Keratinocyte (primary cell): ENCODE results near the gene LGALS13. TPM values are rescaled to one million over a fixed set of nuclear protein-coding genes. Genes with fewer than 3 reads are reported as not detected.

Experiments used
- DNase-seq: peaks from one replicate; pipeline ENCODE4 v3.0.0-alpha.2; 2011; ENCODE audit warnings: low read depth, missing footprints, low spot score
- FAIRE-seq: peaks from 2 replicates; lab custom pipeline; 2011; peaks lifted over from hg19 to GRCh38; lab: Jason Lieb, UNC
- H2AFZ ChIP-seq: 2 replicates; pipeline ENCODE4 v1.6.0; 2012; ENCODE audit warnings: low read length, control low read depth, inconsistent platforms; ENCODE audit not compliant: control insufficient read depth
- H3K27ac ChIP-seq: 2 replicates; pipeline ENCODE4 v1.5.1; 2011; ENCODE audit warnings: low read length; ENCODE audit not compliant: control insufficient read depth, insufficient read depth
- H3K27me3 ChIP-seq: 3 replicates; pipeline ENCODE4 v1.6.0; 2011; ENCODE audit warnings: low read length; ENCODE audit not compliant: control insufficient read depth, insufficient read depth; ENCODE audit errors: extremely low read depth
- H3K36me3 ChIP-seq, 2 experiments: 2 replicates in 1 of 2; 3 replicates in 1 of 2; pipeline ENCODE4 v1.5.1; 2011; ENCODE audit warnings: low read length in 2 of 2, mild to moderate bottlenecking in 1 of 2; ENCODE audit not compliant: control insufficient read depth in 2 of 2, insufficient read depth in 2 of 2; ENCODE audit errors: extremely low read depth in 1 of 2
- H3K4me1 ChIP-seq: 3 replicates; pipeline ENCODE4 v1.5.1; 2011; ENCODE audit warnings: low read length; ENCODE audit not compliant: control insufficient read depth, insufficient read depth; ENCODE audit errors: extremely low read depth
- H3K4me2 ChIP-seq: 3 replicates; pipeline ENCODE4 v1.6.0; 2011; ENCODE audit warnings: low read depth, low read length; ENCODE audit not compliant: control insufficient read depth, insufficient read depth; ENCODE audit errors: extremely low read depth
- H3K4me3 ChIP-seq, 3 experiments: fragments of 200-600 bp in 1 of 3; sonication (generic) in 1 of 3; 2 replicates in 2 of 3; 3 replicates in 1 of 3; pipeline ENCODE4 v1.5.1; 2011 to 2016; ENCODE audit warnings: low read length in 3 of 3, mild to moderate bottlenecking in 3 of 3, control low read depth in 2 of 3, inconsistent platforms in 1 of 3, low read depth in 1 of 3, mixed read lengths in 1 of 3, mixed run types in 1 of 3, moderate library complexity in 1 of 3; ENCODE audit not compliant: control insufficient read depth in 2 of 3, insufficient read depth in 2 of 3; ENCODE audit errors: extremely low read depth in 1 of 3
- H3K79me2 ChIP-seq: 2 replicates; pipeline ENCODE4 v1.6.0; 2012; ENCODE audit warnings: low read length; ENCODE audit not compliant: control insufficient read depth, insufficient read depth
- H3K9ac ChIP-seq: 3 replicates; pipeline ENCODE4 v1.6.0; 2011; ENCODE audit warnings: low read length; ENCODE audit not compliant: control insufficient read depth, insufficient read depth; ENCODE audit errors: extremely low read depth
- H3K9me1 ChIP-seq: 3 replicates; pipeline ENCODE4 v1.6.0; 2011; ENCODE audit warnings: low read length; ENCODE audit not compliant: control insufficient read depth, insufficient read depth; ENCODE audit errors: extremely low read depth
- H3K9me3 ChIP-seq: 2 replicates; pipeline ENCODE4 v1.5.1; 2012; ENCODE audit warnings: low read depth, low read length; ENCODE audit not compliant: control insufficient read depth
- H4K20me1 ChIP-seq: 3 replicates; pipeline ENCODE4 v1.6.0; 2011; ENCODE audit warnings: low read length; ENCODE audit not compliant: control insufficient read depth, insufficient read depth; ENCODE audit errors: extremely low read depth
- EZH2 ChIP-seq: IDR thresholded peaks from one replicate; pipeline ENCODE4 v1.6.1; 2012; ENCODE audit warnings: inconsistent platforms, mild to moderate bottlenecking, low read length, moderate library complexity
- dilution Hi-C: fragments of 300-500 bp; cut with MboI; formaldehyde crosslinking; loops from one replicate; pipeline ENCODE4 v1.7.0; 2020; ENCODE audit warnings: low sequenced_read_pairs; ENCODE audit not compliant: extremely low pct_ligation_motif_present
- polyA plus RNA-seq, 5 experiments: library from polyadenylated mRNA; depleted of rRNA in 3 of 5; stranded (reverse) in 3 of 5; stranded (forward) in 1 of 5; unstranded in 1 of 5; fragments of >200 nt; gene quantifications; 1 replicate in 1 of 5; 2 replicates in 3 of 5; 3 replicates in 1 of 5; pipeline versions ENCODE4 v1.2.1 to v1.2.3, GENCODE V29; 2011 to 2012; ENCODE audit warnings: missing spikeins in 2 of 5, low read depth in 1 of 5, low replicate concordance in 1 of 5
- TF ChIP-seq, protein P1 (sequence below), 3 experiments: IDR thresholded peaks in 1 of 3; conservative IDR thresholded peaks in 1 of 3; optimal IDR thresholded peaks in 1 of 3; 2 replicates in 2 of 3; 3 replicates in 1 of 3; pipeline versions ENCODE3 to v1.5.1; 2011; ENCODE audit warnings: low read length in 3 of 3, mild to moderate bottlenecking in 3 of 3, moderate library complexity in 2 of 3, control low read depth in 1 of 3, inconsistent platforms in 1 of 3; ENCODE audit not compliant: insufficient read depth in 2 of 3; ENCODE audit errors: extremely low read depth in 1 of 3

Gene LGALS13
- polyA plus RNA-seq, 1 donor (not counting 4 experiments of a cell fraction or from before 2014, with no cell fraction given) = not detected

DNA sequence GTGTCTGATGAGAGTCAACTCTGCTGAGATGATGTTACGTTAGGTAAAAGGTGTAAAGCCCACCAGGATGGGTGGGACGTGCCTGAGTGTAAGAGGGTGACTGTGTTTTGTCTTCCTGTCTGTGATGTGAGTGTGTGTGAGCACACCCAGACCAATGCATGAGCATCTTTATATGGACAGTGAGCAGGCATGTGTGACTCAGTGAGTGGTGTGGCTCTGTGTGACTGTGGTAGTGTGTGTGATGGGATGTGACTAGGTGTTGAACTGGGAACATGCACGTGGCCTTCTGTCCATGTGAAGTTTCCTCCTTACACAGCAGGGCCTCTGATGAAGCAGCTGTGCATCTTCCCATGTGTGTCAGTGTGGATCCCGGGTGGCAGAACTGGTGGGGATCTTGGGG lies 35.6 kb downstream of the LGALS13 start:
- no peak overlapping the region for H3K4me2 ChIP-seq
- H3K36me3 ChIP-seq = no peaks in the 10 kb centered on the region
- H3K9ac ChIP-seq = no peak overlapping the region
- no peaks in the 10 kb centered on the region for H4K20me1 ChIP-seq
- FAIRE-seq (no peak), DNase-seq (no peak)
- H2AFZ ChIP-seq = no peak overlapping the region
- TF ChIP-seq EZH2 = no peak
- no peaks in the 10 kb centered on the region for H3K79me2 ChIP-seq
- dilution Hi-C loops = no loop called here
- no peak overlapping the region for H3K27ac ChIP-seq
- H3K27me3 ChIP-seq = no peaks in the 10 kb centered on the region
- no peaks in the 10 kb centered on the region for H3K9me3 ChIP-seq
- H3K9me1 ChIP-seq = no peaks in the 10 kb centered on the region
- H3K4me1 ChIP-seq = no peaks in the 10 kb centered on the region
- no peak overlapping the region for H3K4me3 ChIP-seq

DNA sequence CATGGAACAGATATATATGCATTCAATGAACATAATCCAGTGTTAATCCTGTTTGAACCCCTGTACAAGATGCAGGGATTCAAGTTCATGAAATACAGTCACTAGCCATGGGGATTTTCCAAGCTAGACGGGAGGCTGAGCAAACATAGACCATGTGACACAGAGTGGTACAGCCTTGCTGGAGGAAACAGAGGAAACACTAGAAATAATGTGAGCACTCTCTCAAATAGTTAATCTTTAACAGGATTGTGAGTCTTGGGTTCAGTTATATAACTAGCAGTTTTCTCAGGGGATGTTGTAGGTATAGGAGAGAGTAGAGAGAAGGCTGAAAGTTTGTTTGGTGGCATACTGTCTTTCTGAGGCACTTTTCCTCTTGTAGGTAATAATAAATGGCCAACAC lies 39.4 kb downstream of the LGALS13 start:
- Histone ChIP-seq H3K27ac (no peak overlapping the region), H3K9me1 (no peaks in the 10 kb centered on the region), H3K27me3 (no peaks in the 10 kb centered on the region), H3K4me3 (no peak overlapping the region), H3K79me2 (no peaks in the 10 kb centered on the region), H3K36me3 (no peaks in the 10 kb centered on the region), H3K9me3 (no peaks in the 10 kb centered on the region), H3K9ac (no peak overlapping the region), H2AFZ (no peak overlapping the region), H3K4me1 (no peaks in the 10 kb centered on the region), H4K20me1 (no peaks in the 10 kb centered on the region), H3K4me2 (no peak overlapping the region)
- FAIRE-seq (no peak), DNase-seq (no peak)
- dilution Hi-C loops = no loop called here
- TF ChIP-seq, protein P1, sequence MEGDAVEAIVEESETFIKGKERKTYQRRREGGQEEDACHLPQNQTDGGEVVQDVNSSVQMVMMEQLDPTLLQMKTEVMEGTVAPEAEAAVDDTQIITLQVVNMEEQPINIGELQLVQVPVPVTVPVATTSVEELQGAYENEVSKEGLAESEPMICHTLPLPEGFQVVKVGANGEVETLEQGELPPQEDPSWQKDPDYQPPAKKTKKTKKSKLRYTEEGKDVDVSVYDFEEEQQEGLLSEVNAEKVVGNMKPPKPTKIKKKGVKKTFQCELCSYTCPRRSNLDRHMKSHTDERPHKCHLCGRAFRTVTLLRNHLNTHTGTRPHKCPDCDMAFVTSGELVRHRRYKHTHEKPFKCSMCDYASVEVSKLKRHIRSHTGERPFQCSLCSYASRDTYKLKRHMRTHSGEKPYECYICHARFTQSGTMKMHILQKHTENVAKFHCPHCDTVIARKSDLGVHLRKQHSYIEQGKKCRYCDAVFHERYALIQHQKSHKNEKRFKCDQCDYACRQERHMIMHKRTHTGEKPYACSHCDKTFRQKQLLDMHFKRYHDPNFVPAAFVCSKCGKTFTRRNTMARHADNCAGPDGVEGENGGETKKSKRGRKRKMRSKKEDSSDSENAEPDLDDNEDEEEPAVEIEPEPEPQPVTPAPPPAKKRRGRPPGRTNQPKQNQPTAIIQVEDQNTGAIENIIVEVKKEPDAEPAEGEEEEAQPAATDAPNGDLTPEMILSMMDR (optimal IDR thresholded peaks at IDR 0.05 in 1 of 3, IDR thresholded peaks at IDR 0.05 in 1 of 3, conservative IDR thresholded peaks at IDR 0.05 in 1 of 3; ENCODE audit: extremely low read depth in 1 of 3, insufficient read depth in 2 of 3, low read length in 3 of 3) = no peak
- no peak for TF ChIP-seq EZH2

DNA sequence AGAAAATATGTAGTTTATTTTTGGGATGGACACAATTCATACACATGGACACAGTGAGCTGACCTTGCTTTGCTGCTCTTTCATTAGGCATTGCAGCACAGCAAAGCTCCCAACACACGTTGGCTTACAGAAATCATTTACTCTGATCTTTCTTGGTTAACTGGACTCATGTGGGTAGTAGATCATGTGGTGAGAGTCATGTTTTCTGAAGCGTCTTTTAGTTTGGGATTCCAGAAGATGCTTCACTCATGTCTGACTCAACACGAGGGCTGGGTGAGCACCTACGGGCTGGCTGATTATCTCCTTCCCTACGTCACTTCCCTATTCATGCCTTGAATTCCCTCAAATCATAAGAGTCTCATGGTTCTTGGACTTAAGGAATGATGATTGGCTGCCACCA lies 41.3 kb downstream of the LGALS13 start:
- FAIRE-seq (no peak), DNase-seq (no peak)
- no peaks in the 10 kb centered on the region for H3K9me1 ChIP-seq
- no peaks in the 10 kb centered on the region for H3K27me3 ChIP-seq
- no peak overlapping the region for H3K4me3 ChIP-seq
- no peak overlapping the region for H3K9ac ChIP-seq
- no peaks in the 10 kb centered on the region for H3K79me2 ChIP-seq
- H3K36me3 ChIP-seq = no peaks in the 10 kb centered on the region
- H2AFZ ChIP-seq = no peak overlapping the region
- dilution Hi-C loops = no loop called here
- no peaks in the 10 kb centered on the region for H4K20me1 ChIP-seq
- no peaks in the 10 kb centered on the region for H3K9me3 ChIP-seq
- H3K4me2 ChIP-seq = no peak overlapping the region
- H3K4me1 ChIP-seq = no peaks in the 10 kb centered on the region
- no peak overlapping the region for H3K27ac ChIP-seq
- TF ChIP-seq EZH2 = no peak
- TF ChIP-seq, protein P1 (optimal IDR thresholded peaks at IDR 0.05 in 1 of 3, IDR thresholded peaks at IDR 0.05 in 1 of 3, conservative IDR thresholded peaks at IDR 0.05 in 1 of 3; ENCODE audit: extremely low read depth in 1 of 3, insufficient read depth in 2 of 3, low read length in 3 of 3) = no peak
